Mesangial cell (primary cell): ENCODE results near the gene RIMS4. TPM values are rescaled to one million over a fixed set of nuclear protein-coding genes. Genes with fewer than 3 reads are reported as not detected.

ENCODE experiments used
- total RNA-seq: library from RNA; depleted of rRNA; stranded (reverse); fragments of >200 nt; gene quantifications from 2 replicates; pipeline ENCODE4 v1.2.3, GENCODE V29; 2015

The RIMS4 gene
- not detected in 2 replicates for total RNA-seq

DNA sequence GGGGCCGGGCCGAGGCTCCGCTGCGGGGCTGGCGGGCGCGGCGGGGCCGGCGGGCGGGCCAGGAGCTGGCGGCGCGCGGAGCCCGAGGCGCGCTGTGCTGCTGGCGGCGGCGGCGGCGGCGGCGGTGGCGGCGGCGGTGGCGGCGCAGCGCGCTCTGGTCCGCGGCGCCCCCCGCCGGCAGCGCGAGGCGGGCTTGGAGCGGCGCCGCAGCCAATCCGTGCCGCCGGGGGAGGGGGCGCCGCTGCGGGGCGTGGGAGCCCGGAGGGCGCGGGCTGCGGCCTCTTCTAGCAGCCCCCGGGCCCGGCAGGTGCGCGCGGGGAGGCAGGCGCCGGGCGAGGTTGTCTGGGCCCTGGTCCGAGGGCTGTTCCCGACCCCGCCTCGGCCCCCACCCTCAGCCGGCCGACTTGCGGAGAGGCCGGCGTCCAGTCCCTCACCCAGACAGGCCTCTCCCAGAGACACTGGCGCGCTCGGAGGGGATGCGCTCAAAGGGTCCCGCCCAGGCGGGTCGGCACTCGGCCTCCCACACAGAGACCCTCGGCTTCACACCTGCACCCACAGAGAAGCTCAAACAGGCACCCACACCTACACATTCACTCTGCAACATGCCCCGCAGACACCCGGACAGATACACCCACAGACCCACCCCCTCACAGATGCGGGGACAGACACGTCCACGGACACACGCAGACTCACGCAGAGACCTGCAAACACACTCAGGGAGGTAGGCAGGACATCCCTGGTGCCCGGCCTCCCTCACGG is at the start of gene RIMS4:
RIMS4 (minus strand) TSS at position 156 of the 759 bp plus-strand sequence. CDS start 275 bp downstream, outside the sequence.

DNA sequence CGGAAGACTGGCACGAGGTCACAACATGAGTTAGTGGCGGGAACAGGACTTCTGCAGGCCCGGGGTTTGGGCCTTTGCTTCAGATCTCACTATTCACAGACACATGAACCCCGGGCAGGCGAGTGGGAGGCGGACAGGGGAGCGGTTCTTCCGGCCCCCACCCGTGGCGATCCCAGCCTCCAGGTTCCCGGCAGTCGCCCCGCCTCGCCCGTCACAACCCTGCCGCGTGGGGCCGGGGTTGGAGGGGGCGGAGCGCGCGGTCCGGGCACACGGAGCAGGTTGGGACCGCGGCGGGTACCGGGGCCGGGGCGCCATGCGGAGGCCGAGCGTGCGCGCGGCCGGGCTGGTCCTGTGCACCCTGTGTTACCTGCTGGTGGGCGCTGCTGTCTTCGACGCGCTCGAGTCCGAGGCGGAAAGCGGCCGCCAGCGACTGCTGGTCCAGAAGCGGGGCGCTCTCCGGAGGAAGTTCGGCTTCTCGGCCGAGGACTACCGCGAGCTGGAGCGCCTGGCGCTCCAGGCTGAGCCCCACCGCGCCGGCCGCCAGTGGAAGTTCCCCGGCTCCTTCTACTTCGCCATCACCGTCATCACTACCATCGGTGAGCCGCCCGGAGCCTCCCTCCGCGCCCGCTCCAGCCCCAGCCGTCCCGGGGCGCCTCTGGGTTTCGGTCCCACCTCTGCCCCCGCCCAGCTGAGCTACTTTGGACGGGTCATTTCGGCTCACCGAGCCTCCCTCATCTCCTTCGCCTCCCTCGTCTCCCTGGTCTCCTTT is 64.6 kb downstream of the RIMS4 start, which contains the start of gene KCNK15:
KCNK15 (plus strand) TSS at position 268 of the 769 bp plus-strand sequence; CDS start at position 314, 46 bp downstream.

DNA sequence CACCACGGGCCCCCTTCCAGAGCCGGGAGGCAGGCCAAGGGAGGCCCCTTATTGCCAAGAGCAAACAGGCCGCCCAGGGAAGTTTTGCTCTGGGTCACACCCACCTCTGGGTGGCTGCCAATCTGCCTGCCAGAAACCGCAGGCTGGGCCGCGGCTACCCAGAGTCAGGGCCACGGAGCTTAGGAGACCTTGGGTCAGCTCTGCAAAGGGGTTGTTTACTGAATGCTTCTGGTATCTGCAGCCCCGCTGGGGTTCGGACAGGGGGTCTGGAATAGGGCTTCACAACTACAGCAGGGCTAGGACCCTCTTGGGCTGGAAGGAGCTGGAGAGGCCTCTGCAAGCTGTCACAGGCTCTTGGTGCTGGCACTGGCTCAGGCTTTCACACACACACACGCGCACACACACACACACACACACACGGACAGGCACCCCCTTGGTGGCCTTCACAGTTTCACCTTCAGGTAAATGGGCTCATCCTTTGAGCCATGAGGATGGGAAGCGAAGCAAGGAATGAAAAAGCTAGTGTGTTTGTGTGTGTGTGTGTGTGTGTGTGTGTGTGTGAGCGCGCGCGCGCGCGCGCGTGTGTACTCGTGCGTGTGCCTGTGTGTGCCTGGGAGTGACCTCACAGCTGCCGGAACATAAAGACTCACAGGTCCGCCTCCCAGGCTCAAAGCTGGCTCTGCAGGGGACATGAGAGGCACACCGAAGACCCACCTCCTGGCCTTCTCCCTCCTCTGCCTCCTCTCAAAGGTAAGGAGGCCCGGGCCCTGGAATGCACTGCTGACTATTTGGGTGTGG is 95.4 kb downstream of the RIMS4 start, which contains the start of gene CCN5:
CCN5 (plus strand) TSS at position 669 of the 798 bp plus-strand sequence; CDS start at position 691, 22 bp downstream.

Other genes starting within 250 kb of the RIMS4 start
- 36.3 and 52.0 TPM in 2 replicates for gene PKIG, start 228.0 kb downstream of the RIMS4 start, total RNA-seq
- gene ADA, start 158.8 kb downstream of the RIMS4 start, total RNA-seq, result 18.9 and 30.5 TPM in 2 replicates
- gene CCN5, start 95.2 kb downstream of the RIMS4 start, total RNA-seq, result 0.25 TPM in 1 of 2 replicates, not detected in the other
- under 0.01 and 1.8 TPM in 2 replicates for gene KCNK15, start 64.7 kb downstream of the RIMS4 start, total RNA-seq
- 70.9 and 103 TPM in 2 replicates for gene YWHAB, start 75.2 kb upstream of the RIMS4 start, total RNA-seq
- 3.6 and 12.9 TPM in 2 replicates for gene PABPC1L, start 99.5 kb upstream of the RIMS4 start, total RNA-seq
- 44.0 and 97.0 TPM in 2 replicates for gene TOMM34, start 149.9 kb upstream of the RIMS4 start, total RNA-seq
- gene STK4, start 156.0 kb upstream of the RIMS4 start, total RNA-seq, result 8.2 and 12.9 TPM in 2 replicates